NCI-H2107 (cell line): ENCODE measurements around the gene MB21D2.
A peak's percentile ranks its signal among the peaks of the same experiment; 100 is the strongest.
"Not testable (repeated sequence)": the region's sequence is repeated elsewhere in the genome, so short reads cannot be mapped to it uniquely, and the experiment has no call there.

Experiments
- DNase-seq: peaks from one replicate; lab custom pipeline; 2025; lab: John Stamatoyannopoulos, UW

Gene MB21D2

GRCh38 chr3:192802957-192803899, 114.4 kb downstream of the MB21D2 start:
- DNase-seq = peak; percentile 75

GRCh38 chr3:192801985-192802384, 115.7 kb downstream of the MB21D2 start:
- DNase-seq = no peak

GRCh38 chr3:192799721-192800120, 117.9 kb downstream of the MB21D2 start:
- DNase-seq = no peak

- DNase-seq = no peak
Observed at GRCh38 chr3:192795021-192795420, 122.6 kb downstream of the MB21D2 start.

- no peak for DNase-seq
Observed at GRCh38 chr3:192794216-192794615, 123.4 kb downstream of the MB21D2 start.

GRCh38 chr3:192788816-192789515, 128.7 kb downstream of the MB21D2 start:
- DNase-seq = not testable (repeated sequence)

GRCh38 chr3:192778508-192778907, 139.1 kb downstream of the MB21D2 start:
- no peak for DNase-seq

GRCh38 chr3:192774341-192774740, 143.3 kb downstream of the MB21D2 start:
- DNase-seq = not testable (repeated sequence)

GRCh38 chr3:192772240-192772894, 145.3 kb downstream of the MB21D2 start:
- peak; percentile 56 for DNase-seq

- DNase-seq = no peak
Observed at GRCh38 chr3:192758654-192759053, 159.0 kb downstream of the MB21D2 start.

- no peak for DNase-seq
Observed at GRCh38 chr3:192751148-192751547, 166.5 kb downstream of the MB21D2 start.

- no peak for DNase-seq
Observed at GRCh38 chr3:192750201-192750600, 167.5 kb downstream of the MB21D2 start.

GRCh38 chr3:192747746-192748145, 169.9 kb downstream of the MB21D2 start:
- DNase-seq = no peak

- DNase-seq = no peak
Observed at GRCh38 chr3:192747145-192747544, 170.5 kb downstream of the MB21D2 start.
